CD14-positive monocyte (primary cell): ENCODE measurements around the gene SELENOO. TPM values are rescaled to one million over a fixed set of nuclear protein-coding genes. Genes with fewer than 3 reads are reported as not detected.

Experiments used
- DNase-seq, 3 donors: peaks; one replicate each; pipeline ENCODE4 v3.0.0-alpha.2; 2011 to 2022
- H2AFZ ChIP-seq: 2 replicates; pipeline ENCODE4 v1.6.0; 2012; ENCODE audit warnings: mild to moderate bottlenecking, low read depth, low read length, inconsistent platforms; ENCODE audit not compliant: insufficient read depth, poor library complexity, severe bottlenecking
- H3K27ac ChIP-seq, 2 donors: 1 replicate in 1 of 2; 2 replicates in 1 of 2; pipeline ENCODE4 v1.5.1; 2012 to 2013; ENCODE audit warnings: low read length in 2 of 2, control low read depth in 1 of 2, inconsistent platforms in 1 of 2, low read depth in 1 of 2, mild to moderate bottlenecking in 1 of 2
- H3K27me3 ChIP-seq, 2 donors: one replicate each; pipeline versions ENCODE4 v1.6.0 to v1.6.1; 2011 to 2013; ENCODE audit warnings: low read length in 2 of 2; ENCODE audit not compliant: control insufficient read depth in 2 of 2, insufficient read depth in 2 of 2
- H3K36me3 ChIP-seq, 2 donors: replicated peaks in 1 of 2; 1 replicate in 1 of 2; 2 replicates in 1 of 2; pipeline versions ENCODE4 v1.5.1 to v1.6.1; 2012 to 2013; ENCODE audit warnings: low read length in 2 of 2, control low read depth in 1 of 2, inconsistent platforms in 1 of 2, mild to moderate bottlenecking in 1 of 2; ENCODE audit not compliant: insufficient read depth in 2 of 2, control insufficient read depth in 1 of 2
- H3K4me1 ChIP-seq, 2 donors: 1 replicate in 1 of 2; 2 replicates in 1 of 2; pipeline versions ENCODE4 v1.5.1 to v1.6.1; 2012 to 2013; ENCODE audit warnings: low read length in 2 of 2, control low read depth in 1 of 2, inconsistent platforms in 1 of 2, mild to moderate bottlenecking in 1 of 2, moderate library complexity in 1 of 2; ENCODE audit not compliant: insufficient read depth in 2 of 2, control insufficient read depth in 1 of 2
- H3K4me2 ChIP-seq: replicated peaks from 2 replicates; pipeline ENCODE3; 2012; ENCODE audit warnings: low read length, moderate library complexity, mild to moderate bottlenecking; ENCODE audit not compliant: poor library complexity, severe bottlenecking; ENCODE audit errors: extremely low read depth
- H3K4me3 ChIP-seq, 3 experiments: fragments of 200-600 bp in 1 of 3; sonication (generic) in 1 of 3; replicated peaks in 1 of 3; 1 replicate in 2 of 3; 2 replicates in 1 of 3; pipeline ENCODE4 v1.5.1; 2011 to 2013; ENCODE audit warnings: low read length in 3 of 3, mild to moderate bottlenecking in 3 of 3, control low read depth in 2 of 3, low read depth in 2 of 3, inconsistent platforms in 1 of 3, moderate library complexity in 1 of 3
- H3K79me2 ChIP-seq: 2 replicates; pipeline ENCODE4 v1.6.0; 2012; ENCODE audit warnings: mild to moderate bottlenecking, control low read depth, inconsistent platforms, low read length, moderate library complexity; ENCODE audit not compliant: insufficient read depth
- H3K9ac ChIP-seq: 2 replicates; pipeline ENCODE4 v1.6.0; 2017; ENCODE audit warnings: low read length, mild to moderate bottlenecking; ENCODE audit not compliant: insufficient read depth, poor library complexity, severe bottlenecking
- H3K9me3 ChIP-seq, 2 donors: replicated peaks in 1 of 2; 1 replicate in 1 of 2; 2 replicates in 1 of 2; pipeline versions ENCODE4 v1.5.1 to v1.6.1; 2012 to 2013; ENCODE audit warnings: low read length in 2 of 2, control low read depth in 1 of 2; ENCODE audit not compliant: control insufficient read depth in 1 of 2, insufficient read depth in 1 of 2
- H4K20me1 ChIP-seq: 2 replicates; pipeline ENCODE4 v1.6.0; 2012; ENCODE audit warnings: mild to moderate bottlenecking, low read length, control low read depth, moderate library complexity; ENCODE audit not compliant: insufficient read depth
- H3K27ac Mint-ChIP-seq, 7 donors: one replicate each; pipeline ENCODE4 v1.8.0; 2020; ENCODE audit warnings: mild to moderate bottlenecking in 7 of 7, mixed read lengths in 7 of 7, moderate library complexity in 6 of 7, inconsistent platforms in 2 of 7
- H3K27me3 Mint-ChIP-seq, 3 donors: one replicate each; pipeline ENCODE4 v1.8.0; 2021 to 2022; ENCODE audit warnings: low read depth in 3 of 3, mild to moderate bottlenecking in 3 of 3, mixed read lengths in 3 of 3, moderate library complexity in 3 of 3, inconsistent platforms in 1 of 3
- H3K36me3 Mint-ChIP-seq, 2 donors: one replicate each; pipeline ENCODE4 v1.8.0; 2020; ENCODE audit warnings: mixed read lengths in 2 of 2, inconsistent platforms in 1 of 2, mild to moderate bottlenecking in 1 of 2
- H3K4me1 Mint-ChIP-seq: one replicate; pipeline ENCODE4 v1.8.0; 2020; ENCODE audit warnings: mild to moderate bottlenecking, mixed read lengths
- H3K4me3 Mint-ChIP-seq, 2 donors: one replicate each; pipeline ENCODE4 v1.8.0; 2020; ENCODE audit warnings: mild to moderate bottlenecking in 2 of 2, mixed read lengths in 2 of 2, moderate library complexity in 1 of 2
- H3K9me3 Mint-ChIP-seq, 7 donors: one replicate each; pipeline ENCODE4 v1.8.0; 2020 to 2022; ENCODE audit warnings: mixed read lengths in 7 of 7, mild to moderate bottlenecking in 6 of 7, moderate library complexity in 6 of 7, inconsistent platforms in 2 of 7
- WGBS: methylation state at CpG from one replicate; pipeline ENCODE4 v1.1.5; 2013; ENCODE audit warnings: missing lambda C conversion rate; ENCODE audit not compliant: insufficient coverage; 5-methylcytosine and 5-hydroxymethylcytosine counted together
- intact Hi-C, 2 donors: fragments of 100-400 bp; cut with micrococcal nuclease; formaldehyde crosslinking; loops; one replicate each; pipeline versions ENCODE4 v1.15.0 to v1.15.1; 2023
- polyA plus RNA-seq, 3 donors: library from polyadenylated mRNA; depleted of rRNA in 1 of 3; unstranded in 2 of 3; stranded (reverse) in 1 of 3; fragments of 300-500 nt in 2 of 3; fragments of >200 nt in 1 of 3; fragmentation: Illumina TruSeq in 2 of 3; gene quantifications; 1 replicate in 2 of 3; 2 replicates in 1 of 3; pipeline ENCODE4 v1.2.3, GENCODE V29; 2012 to 2021
- TF ChIP-seq, protein P1 (sequence below): fragments of 200-600 bp; IDR thresholded peaks from one replicate; pipeline ENCODE4 v1.8.0; 2022; ENCODE audit warnings: antibody characterized with exemption, mild to moderate bottlenecking

Gene SELENOO
- polyA plus RNA-seq, 3 donors: 2.7 to 76.9 (median 8.7) TPM

DNA sequence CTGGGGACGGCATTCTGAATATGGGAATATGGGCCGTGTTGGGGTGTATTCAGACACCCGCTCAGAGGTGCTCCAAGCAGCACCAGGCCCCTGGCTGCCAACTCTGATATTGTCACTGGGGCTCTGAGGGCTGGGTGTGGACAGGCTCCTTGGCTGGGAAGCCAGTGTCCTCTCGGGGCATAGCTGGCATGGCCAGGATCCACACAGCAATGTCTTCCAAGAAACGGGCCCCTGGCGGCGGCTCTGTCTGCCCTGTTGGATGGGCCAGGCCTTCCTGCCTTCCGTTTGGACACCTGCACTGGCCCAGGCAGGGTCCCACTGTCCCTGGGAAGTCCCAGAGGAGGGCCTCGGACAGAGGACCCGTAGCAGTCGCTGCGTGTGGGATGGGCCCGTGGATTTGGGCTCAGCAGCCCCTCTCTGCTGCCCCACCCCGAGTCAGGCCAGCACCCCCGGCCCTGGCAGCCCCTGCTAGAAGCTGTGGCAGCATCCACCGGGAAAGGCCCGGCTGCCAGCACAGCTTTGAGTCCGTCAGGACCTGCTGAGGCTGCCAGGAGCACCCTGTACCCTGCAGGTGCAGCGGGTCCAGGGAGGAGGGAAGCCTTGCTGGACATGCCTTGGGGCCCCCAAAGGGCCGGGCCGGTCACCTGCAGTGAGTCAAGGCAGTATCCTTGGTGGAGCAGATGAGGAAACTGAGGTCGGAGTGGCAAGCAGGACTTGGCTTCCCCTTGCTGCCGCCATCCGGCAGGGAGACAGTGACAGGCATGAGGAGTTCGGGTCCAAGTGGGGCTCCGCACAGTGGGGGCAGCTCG lies 26.2 kb upstream of the SELENOO start:
- H3K36me3 Mint-ChIP-seq: peaks cover 6 to 9% of the 10 kb centered on the region in 2 donors
- TF ChIP-seq, protein P1, sequence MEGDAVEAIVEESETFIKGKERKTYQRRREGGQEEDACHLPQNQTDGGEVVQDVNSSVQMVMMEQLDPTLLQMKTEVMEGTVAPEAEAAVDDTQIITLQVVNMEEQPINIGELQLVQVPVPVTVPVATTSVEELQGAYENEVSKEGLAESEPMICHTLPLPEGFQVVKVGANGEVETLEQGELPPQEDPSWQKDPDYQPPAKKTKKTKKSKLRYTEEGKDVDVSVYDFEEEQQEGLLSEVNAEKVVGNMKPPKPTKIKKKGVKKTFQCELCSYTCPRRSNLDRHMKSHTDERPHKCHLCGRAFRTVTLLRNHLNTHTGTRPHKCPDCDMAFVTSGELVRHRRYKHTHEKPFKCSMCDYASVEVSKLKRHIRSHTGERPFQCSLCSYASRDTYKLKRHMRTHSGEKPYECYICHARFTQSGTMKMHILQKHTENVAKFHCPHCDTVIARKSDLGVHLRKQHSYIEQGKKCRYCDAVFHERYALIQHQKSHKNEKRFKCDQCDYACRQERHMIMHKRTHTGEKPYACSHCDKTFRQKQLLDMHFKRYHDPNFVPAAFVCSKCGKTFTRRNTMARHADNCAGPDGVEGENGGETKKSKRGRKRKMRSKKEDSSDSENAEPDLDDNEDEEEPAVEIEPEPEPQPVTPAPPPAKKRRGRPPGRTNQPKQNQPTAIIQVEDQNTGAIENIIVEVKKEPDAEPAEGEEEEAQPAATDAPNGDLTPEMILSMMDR: no peak
- peaks cover 2 to 12% (median 7%) of the 10 kb centered on the region in 7 donors for H3K9me3 Mint-ChIP-seq
- no peak overlapping the region for H3K27ac Mint-ChIP-seq
- no peak overlapping the region for H3K4me2 ChIP-seq
- H3K36me3 ChIP-seq: no peaks in the 10 kb centered on the region
- H3K9ac ChIP-seq: no peak overlapping the region
- H3K4me3 Mint-ChIP-seq: peak overlapping the region in 1 of 2 donors; percentile 39
- H3K79me2 ChIP-seq: no peaks in the 10 kb centered on the region
- H3K4me1 Mint-ChIP-seq: peaks cover 21% of the 10 kb centered on the region
- 95% methylated on average over 26 of the region's 27 CpGs for WGBS
- H3K27ac ChIP-seq: no peak overlapping the region
- H3K4me3 ChIP-seq: no peak overlapping the region
- H3K9me3 ChIP-seq: no peaks in the 10 kb centered on the region
- intact Hi-C loops: loop anchor here in 1 of 2 donors (5.0 kb wide), 1 partner anchor 33 kb away; no protein-coding TSS in a partner anchor
- peaks cover 10 to 34% of the 10 kb centered on the region in 2 donors for H3K4me1 ChIP-seq
- peaks cover 0 to 12% of the 10 kb centered on the region in 2 donors for H3K27me3 ChIP-seq
- no peak overlapping the region for H2AFZ ChIP-seq
- peaks cover 17 to 58% (median 28%) of the 10 kb centered on the region in 3 donors for H3K27me3 Mint-ChIP-seq
- H4K20me1 ChIP-seq: no peaks in the 10 kb centered on the region
- DNase-seq: no peak

DNA sequence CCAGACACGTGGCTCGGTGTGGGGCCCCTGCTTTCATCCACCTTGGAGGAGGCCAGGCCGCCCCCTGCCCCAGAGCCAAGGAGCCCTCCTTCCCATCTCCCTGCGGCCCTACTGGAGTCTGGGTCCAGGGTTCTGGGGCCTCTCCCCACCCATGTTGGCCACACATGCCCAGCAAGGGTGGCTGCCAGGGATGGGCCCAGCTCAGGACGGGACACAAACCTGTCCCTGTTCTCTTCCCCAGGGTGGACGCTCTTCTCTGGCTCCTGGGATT lies 25.7 kb upstream of the SELENOO start:
- Histone ChIP-seq H3K27me3 (peaks cover 0 to 17% of the 10 kb centered on the region in 2 donors), H3K79me2 (no peaks in the 10 kb centered on the region), H3K4me3 (no peak overlapping the region), H2AFZ (no peak overlapping the region), H3K36me3 (no peaks in the 10 kb centered on the region), H3K4me1 (peaks cover 10 to 40% of the 10 kb centered on the region in 2 donors), H4K20me1 (no peaks in the 10 kb centered on the region), H3K9ac (no peak overlapping the region), H3K27ac (no peak overlapping the region), H3K9me3 (no peaks in the 10 kb centered on the region), H3K4me2 (no peak overlapping the region)
- 100% methylated on average over 5 of the region's 6 CpGs for WGBS
- TF ChIP-seq, protein P1: no peak
- intact Hi-C loops: no loop called here
- Mint-ChIP-seq H3K27ac (no peak overlapping the region), H3K27me3 (peaks cover 21 to 59% (median 28%) of the 10 kb centered on the region in 3 donors), H3K36me3 (peaks cover 6 to 12% of the 10 kb centered on the region in 2 donors), H3K4me1 (peaks cover 24% of the 10 kb centered on the region), H3K9me3 (peaks cover 2 to 12% (median 7%) of the 10 kb centered on the region in 7 donors), H3K4me3 (no peak overlapping the region)
- DNase-seq: no peak
